ENCODE data around the gene TOR1B. TPM values are rescaled to one million over a fixed set of nuclear protein-coding genes. Genes with fewer than 3 reads are reported as not detected.
"Not testable (repeated sequence)": the region's sequence is repeated elsewhere in the genome, so short reads cannot be mapped to it uniquely, and the experiment has no call there.

The TOR1B gene
- total RNA-seq, 1 donor from 2014 or later: 21.9 TPM

DNA sequence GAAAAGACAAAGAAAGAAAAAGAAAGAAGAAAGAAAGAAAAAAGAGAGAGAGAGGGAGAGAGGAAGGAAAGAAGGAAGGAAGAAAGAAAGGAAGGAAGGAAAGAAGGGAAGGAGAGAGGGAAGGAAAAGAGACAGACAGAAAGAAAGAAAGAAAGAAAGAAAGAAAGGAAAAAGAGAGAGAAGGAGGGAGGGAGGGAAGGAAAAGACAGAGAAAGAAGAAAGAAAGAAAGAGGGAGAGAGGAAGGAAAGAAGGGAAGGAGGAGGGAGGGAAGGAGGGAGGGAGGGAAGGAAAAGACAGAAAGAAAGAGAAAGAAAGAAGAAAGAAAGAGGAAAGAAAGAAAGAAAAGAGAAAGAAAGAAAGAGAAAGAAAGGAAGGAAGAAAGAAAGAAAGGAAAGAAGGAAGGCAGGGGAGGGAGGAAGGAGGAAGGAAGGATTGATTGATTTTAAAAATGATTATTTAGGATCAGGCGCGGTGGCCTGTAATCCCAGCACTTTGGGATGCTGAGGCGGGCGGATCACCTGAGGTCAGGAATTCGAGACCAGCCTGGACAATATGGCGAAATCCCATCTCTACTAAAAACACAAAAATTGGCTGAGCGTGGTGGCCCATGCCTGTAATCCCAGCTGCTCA lies 23.3 kb upstream of the TOR1B start:
- peaks cover 16% of the 10 kb centered on the region for H3K4me1 Mint-ChIP-seq (ENCODE audit: low read depth)
- intact Hi-C loops (cut with micrococcal nuclease): loop anchor here (5.0 kb wide), 1 partner anchor 152 kb away; the partner anchor contains the start of gene NTMT1
- H3K27ac Mint-ChIP-seq: no peak overlapping the region
- no peaks in the 10 kb centered on the region for H3K36me3 Mint-ChIP-seq (ENCODE audit: low read depth)
- H3K9me3 Mint-ChIP-seq: no peaks in the 10 kb centered on the region
- no peak for DNase-seq (ENCODE audit: low spot score)
- no peak overlapping the region for H3K4me3 Mint-ChIP-seq
- H3K27me3 Mint-ChIP-seq (ENCODE audit: insufficient read depth): peaks cover 22% of the 10 kb centered on the region

DNA sequence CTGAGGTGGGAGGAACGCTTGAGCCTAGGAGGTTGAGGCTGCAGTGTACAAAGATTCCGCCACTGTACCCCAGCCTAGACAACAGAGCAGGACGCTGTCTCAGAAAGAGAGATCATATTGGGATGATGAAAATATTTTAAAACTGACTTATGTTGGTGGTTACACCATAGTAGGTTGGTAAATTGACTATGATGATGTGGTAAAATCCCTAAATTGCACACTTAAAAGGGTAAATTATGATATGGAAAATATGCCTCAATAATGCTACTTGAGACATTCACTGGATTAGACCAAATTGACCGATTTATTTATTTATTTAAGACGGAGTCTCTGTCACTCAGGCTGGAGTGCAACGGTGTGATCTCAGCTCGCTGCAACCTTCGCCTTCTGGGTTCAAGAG lies 21.9 kb upstream of the TOR1B start:
- Mint-ChIP-seq H3K27ac (no peak overlapping the region), H3K4me1 (ENCODE audit: low read depth) (peaks cover 16% of the 10 kb centered on the region), H3K27me3 (ENCODE audit: insufficient read depth) (peaks cover 19% of the 10 kb centered on the region), H3K36me3 (ENCODE audit: low read depth) (no peaks in the 10 kb centered on the region), H3K9me3 (no peaks in the 10 kb centered on the region), H3K4me3 (no peak overlapping the region)
- intact Hi-C loops (cut with micrococcal nuclease): loop anchor here (5.0 kb wide), 1 partner anchor 154 kb away; the partner anchor contains the start of gene NTMT1
- DNase-seq (ENCODE audit: low spot score): no peak

DNA sequence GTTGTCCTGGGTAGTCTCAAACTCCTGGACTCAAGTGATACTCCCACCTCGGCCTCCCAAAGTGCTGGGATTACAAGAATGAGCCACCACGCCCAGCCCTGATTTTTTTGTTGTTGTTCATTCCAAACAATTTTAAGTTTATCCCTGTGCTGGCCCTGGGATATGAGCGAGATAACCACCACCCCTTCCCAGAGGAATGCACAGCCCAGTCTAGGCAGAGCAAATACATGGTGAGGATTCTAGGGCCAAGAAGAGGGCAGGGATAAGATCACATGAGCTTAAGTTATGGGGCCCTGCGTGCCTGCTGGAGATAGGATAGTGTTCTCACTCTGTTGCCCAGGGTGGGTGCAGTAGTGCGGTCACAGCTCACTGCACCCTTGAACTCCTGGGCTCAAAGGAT lies 21.0 kb upstream of the TOR1B start:
- H3K4me1 Mint-ChIP-seq (ENCODE audit: low read depth): peaks cover 14% of the 10 kb centered on the region
- intact Hi-C loops (cut with micrococcal nuclease): loop anchor here (2.0 to 5.0 kb wide), 2 partner anchors 155 to 651 kb away; partner anchors contain the start of gene NTMT1

DNA sequence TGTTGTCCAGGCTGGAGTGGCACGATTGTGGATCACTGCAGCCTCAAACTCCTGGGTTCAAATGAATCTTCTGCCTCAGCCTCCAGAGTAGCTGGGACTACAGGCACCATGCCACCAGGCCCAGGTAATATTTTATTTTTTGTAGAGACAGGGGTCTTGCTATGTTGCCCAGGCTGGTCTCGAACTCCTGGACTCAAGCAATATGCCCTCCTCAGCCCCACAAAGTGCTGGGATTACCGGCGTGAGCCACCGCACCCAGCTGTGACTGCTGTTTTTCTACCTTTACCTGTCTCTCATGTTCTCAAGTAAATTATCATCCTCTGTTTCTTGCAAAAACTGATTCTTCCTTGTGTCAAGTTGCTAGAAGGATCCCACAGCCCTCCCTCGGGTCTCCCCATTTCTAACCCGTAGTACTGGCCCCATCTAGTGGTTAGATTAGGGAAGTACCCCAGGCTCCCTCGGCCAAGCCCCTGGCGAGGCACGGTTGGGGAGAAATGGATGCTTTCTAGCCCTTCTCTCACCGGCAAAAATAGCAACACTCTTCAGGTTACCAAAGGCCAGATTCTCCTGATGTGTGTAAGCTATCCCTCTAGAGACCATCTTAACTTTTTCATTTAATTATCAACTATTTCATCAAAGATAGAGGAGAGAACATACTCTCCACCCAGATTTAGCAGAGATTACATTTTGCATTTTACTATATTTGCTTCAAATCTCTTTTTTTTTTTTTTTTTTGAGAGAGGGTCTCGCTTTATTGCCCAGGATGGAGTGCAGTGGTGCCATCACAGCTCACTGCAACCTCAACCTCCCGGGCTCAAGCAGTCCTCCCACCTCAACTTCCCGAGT lies 19.2 kb upstream of the TOR1B start:
- intact Hi-C loops (cut with micrococcal nuclease): loop anchor here (1.0 to 5.0 kb wide), 6 partner anchors 46 to 653 kb away; partner anchors contain the start of genes ASB6 and NTMT1
- peaks cover 18% of the 10 kb centered on the region for H3K27me3 Mint-ChIP-seq (ENCODE audit: insufficient read depth)
- H3K4me3 Mint-ChIP-seq: no peak overlapping the region
- no peak overlapping the region for H3K27ac Mint-ChIP-seq
- no peaks in the 10 kb centered on the region for H3K9me3 Mint-ChIP-seq
- H3K4me1 Mint-ChIP-seq (ENCODE audit: low read depth): peaks cover 5% of the 10 kb centered on the region
- peak; percentile 68 for DNase-seq (ENCODE audit: low spot score)
- H3K36me3 Mint-ChIP-seq (ENCODE audit: low read depth): no peaks in the 10 kb centered on the region

More for the DNA sequence above, 21.0 kb upstream of the TOR1B start:
- Mint-ChIP-seq H3K4me3 (no peak overlapping the region), H3K36me3 (ENCODE audit: low read depth) (no peaks in the 10 kb centered on the region), H3K9me3 (no peaks in the 10 kb centered on the region), H3K27ac (no peak overlapping the region), H3K27me3 (ENCODE audit: insufficient read depth) (peaks cover 23% of the 10 kb centered on the region)
- DNase-seq (ENCODE audit: low spot score): no peak

DNA sequence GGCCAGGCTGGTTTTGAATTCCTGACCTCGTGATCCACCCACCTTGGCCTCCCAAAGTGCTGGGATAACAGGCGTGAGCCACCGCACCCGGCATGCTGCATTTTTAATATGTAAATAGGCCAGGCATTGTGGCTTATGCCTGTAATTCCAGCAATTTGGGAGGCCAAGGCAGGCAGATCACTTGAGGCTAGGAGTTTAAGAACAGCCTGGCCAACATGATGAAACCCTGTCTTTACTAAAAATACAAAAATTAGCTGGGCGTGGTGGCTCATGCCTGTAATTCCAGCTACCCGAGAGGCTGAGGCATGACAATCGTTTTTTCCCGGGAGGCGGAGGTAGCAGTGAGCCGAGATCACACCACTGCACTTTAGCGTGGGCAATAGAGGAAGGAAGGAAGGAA lies 18.0 kb upstream of the TOR1B start:
- H3K4me3 Mint-ChIP-seq; H3K4me1 Mint-ChIP-seq (ENCODE audit: low read depth); DNase-seq (ENCODE audit: low spot score); H3K27ac Mint-ChIP-seq; H3K36me3 Mint-ChIP-seq (ENCODE audit: low read depth); H3K9me3 Mint-ChIP-seq: not testable (repeated sequence)
- peaks cover 14% of the 10 kb centered on the region for H3K27me3 Mint-ChIP-seq (ENCODE audit: insufficient read depth)
- intact Hi-C loops (cut with micrococcal nuclease): loop anchor here (5.0 kb wide), 1 partner anchor 158 kb away; the partner anchor contains the start of gene NTMT1

DNA sequence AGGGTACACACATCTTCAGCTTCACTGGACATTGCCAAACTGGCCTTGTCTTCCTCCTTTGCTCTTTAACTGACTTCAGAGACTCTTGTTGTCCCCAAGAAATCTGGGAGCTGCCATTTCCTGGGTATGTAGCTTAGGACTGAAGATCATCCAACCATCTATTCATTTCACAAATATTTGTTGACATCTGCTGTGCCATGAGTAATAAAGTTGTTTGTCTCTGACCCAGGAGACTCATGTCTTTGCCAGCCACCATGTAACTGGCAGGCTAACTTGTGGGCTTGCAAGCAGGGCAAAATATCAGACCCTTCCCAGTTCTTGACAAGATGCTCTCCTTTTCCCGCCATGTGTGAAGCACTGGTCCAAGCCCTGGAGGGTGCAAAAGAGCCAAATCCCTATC lies 17.1 kb upstream of the TOR1B start:
- Mint-ChIP-seq H3K36me3 (ENCODE audit: low read depth) (no peaks in the 10 kb centered on the region), H3K27ac (no peak overlapping the region), H3K9me3 (no peaks in the 10 kb centered on the region), H3K27me3 (ENCODE audit: insufficient read depth) (peaks cover 15% of the 10 kb centered on the region), H3K4me1 (ENCODE audit: low read depth) (peaks cover 16% of the 10 kb centered on the region), H3K4me3 (no peak overlapping the region)
- DNase-seq (ENCODE audit: low spot score): no peak
- intact Hi-C loops (cut with micrococcal nuclease): no loop called here

DNA sequence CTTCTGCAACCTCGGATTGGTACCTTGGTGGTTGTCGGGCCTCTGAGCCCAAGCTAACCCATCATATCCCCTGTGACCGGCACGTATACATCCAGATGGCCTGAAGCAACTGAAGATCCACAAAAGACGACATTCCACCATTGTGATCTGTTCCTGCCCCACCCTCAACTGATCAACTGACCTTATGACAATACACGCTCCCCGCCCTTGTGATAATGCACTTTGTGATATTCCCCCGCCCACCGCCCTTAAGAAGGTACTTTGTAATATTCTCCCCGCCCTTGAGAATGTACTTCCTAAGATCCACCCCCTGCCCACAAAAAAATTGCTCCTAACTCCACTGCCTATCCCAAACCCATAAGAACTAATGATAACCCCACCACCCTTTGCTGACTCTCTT lies 16.5 kb upstream of the TOR1B start:
- Mint-ChIP-seq H3K4me1 (ENCODE audit: low read depth) (peaks cover 16% of the 10 kb centered on the region), H3K27ac (no peak overlapping the region), H3K36me3 (ENCODE audit: low read depth) (no peaks in the 10 kb centered on the region), H3K9me3 (no peaks in the 10 kb centered on the region), H3K27me3 (ENCODE audit: insufficient read depth) (peaks cover 15% of the 10 kb centered on the region), H3K4me3 (no peak overlapping the region)
- intact Hi-C loops (cut with micrococcal nuclease): no loop called here
- no peak for DNase-seq (ENCODE audit: low spot score)

DNA sequence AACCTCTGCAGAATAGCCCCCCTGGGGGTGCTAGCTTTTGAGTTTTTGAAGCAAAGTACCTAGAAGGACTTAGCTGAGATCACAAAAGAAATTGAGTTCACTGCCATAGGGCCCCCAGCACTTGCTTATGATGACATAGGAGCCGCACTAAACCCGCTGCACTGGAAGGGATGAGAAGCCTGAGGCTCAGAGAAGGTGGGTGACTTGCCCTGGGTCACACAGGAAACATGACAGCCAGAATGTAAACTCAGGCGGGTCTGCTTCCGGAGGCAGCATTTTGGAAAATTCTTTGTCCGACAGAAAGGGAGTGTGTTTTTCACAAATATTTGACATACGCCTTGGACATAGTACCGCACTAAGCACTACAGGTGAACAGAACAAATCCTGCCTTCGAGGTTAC lies 8.4 kb upstream of the TOR1B start:
- Mint-ChIP-seq H3K36me3 (ENCODE audit: low read depth) (no peaks in the 10 kb centered on the region), H3K27me3 (ENCODE audit: insufficient read depth) (peaks cover 10% of the 10 kb centered on the region), H3K4me3 (no peak overlapping the region), H3K9me3 (no peaks in the 10 kb centered on the region), H3K4me1 (ENCODE audit: low read depth) (peaks cover 11% of the 10 kb centered on the region), H3K27ac (no peak overlapping the region)
- DNase-seq (ENCODE audit: low spot score): no peak
- intact Hi-C loops (cut with micrococcal nuclease): no loop called here

DNA sequence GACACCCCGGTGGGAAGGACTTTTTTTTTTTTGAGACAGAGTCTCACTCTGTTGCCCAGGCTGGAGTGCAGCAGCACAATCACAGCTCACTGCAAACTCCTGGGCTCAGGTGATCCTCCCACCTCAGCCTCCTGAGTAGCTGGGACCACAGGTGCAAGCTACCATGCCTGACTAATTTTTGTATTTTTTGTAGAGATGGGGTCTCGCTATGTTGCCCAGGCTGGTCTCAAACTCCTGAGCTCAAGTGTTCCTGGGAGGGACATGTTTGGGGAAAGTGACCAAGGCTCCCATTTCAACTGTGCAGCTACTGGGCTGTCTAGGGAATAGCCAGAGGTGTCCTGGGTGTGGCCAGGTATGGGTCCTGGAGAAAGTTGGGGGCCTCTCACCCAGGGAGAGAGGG lies 7.0 kb upstream of the TOR1B start:
- H3K9me3 Mint-ChIP-seq; DNase-seq (ENCODE audit: low spot score); intact Hi-C loops (cut with micrococcal nuclease); H3K4me3 Mint-ChIP-seq; H3K36me3 Mint-ChIP-seq (ENCODE audit: low read depth); H3K4me1 Mint-ChIP-seq (ENCODE audit: low read depth); H3K27me3 Mint-ChIP-seq (ENCODE audit: insufficient read depth); H3K27ac Mint-ChIP-seq: not testable (repeated sequence)

DNA sequence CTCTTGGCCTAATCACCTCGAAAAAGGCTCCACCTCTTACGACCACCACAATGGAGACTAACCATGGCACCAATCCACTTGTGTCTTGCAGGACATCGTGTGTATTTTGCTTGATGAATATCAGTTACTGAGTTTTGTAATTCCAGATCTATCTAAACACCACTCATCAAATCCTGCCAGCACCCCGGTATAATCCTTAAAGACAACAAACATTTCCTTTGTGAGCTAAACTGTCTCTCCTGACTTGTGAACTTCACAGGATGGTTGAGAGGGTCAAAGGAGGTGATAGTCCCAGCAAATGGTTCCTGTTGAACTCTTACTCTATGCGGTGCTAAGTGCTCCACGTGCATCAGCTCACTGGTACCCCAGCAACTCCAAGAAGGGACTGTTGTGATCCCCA lies 4.0 kb upstream of the TOR1B start:
- Mint-ChIP-seq H3K36me3 (ENCODE audit: low read depth) (peaks cover 2% of the 10 kb centered on the region), H3K4me3 (no peak overlapping the region), H3K9me3 (no peaks in the 10 kb centered on the region), H3K4me1 (ENCODE audit: low read depth) (peaks cover 9% of the 10 kb centered on the region), H3K27me3 (ENCODE audit: insufficient read depth) (peaks cover 6% of the 10 kb centered on the region), H3K27ac (no peak overlapping the region)
- DNase-seq (ENCODE audit: low spot score): no peak
- intact Hi-C loops (cut with micrococcal nuclease): no loop called here

DNA sequence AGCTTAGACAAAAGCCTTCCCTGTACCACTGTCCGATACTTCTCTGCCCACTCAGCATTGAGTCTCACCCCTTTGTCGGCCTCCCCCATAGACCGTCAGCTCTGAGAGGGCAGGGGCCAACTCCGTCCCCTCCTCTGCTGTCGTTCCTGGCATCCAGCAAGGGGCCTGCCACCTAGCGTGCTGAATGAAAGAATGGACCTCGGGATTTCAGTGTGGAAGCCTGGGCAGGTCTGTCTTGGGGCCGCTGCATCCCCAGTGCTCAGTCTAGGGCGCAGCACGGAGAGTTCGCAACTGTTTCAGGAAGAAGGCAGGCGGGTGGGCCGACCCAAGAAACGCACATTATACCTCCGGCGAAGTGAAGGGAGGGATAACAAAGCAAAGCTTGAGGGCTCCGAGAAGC lies 1.5 kb upstream of the TOR1B start:
- H3K9me3 Mint-ChIP-seq: no peaks in the 10 kb centered on the region
- intact Hi-C loops (cut with micrococcal nuclease): loop anchor here (5.0 kb wide), 2 partner anchors 664 to 1429 kb away; partner anchors contain the start of gene URM1
- DNase-seq (ENCODE audit: low spot score): no peak
- no peaks in the 10 kb centered on the region for H3K27me3 Mint-ChIP-seq (ENCODE audit: insufficient read depth)
- H3K4me3 Mint-ChIP-seq: peak overlapping the region; percentile 29
- peaks cover 24% of the 10 kb centered on the region for H3K4me1 Mint-ChIP-seq (ENCODE audit: low read depth)
- H3K27ac Mint-ChIP-seq: no peak overlapping the region
- peaks cover 16% of the 10 kb centered on the region for H3K36me3 Mint-ChIP-seq (ENCODE audit: low read depth)

DNA sequence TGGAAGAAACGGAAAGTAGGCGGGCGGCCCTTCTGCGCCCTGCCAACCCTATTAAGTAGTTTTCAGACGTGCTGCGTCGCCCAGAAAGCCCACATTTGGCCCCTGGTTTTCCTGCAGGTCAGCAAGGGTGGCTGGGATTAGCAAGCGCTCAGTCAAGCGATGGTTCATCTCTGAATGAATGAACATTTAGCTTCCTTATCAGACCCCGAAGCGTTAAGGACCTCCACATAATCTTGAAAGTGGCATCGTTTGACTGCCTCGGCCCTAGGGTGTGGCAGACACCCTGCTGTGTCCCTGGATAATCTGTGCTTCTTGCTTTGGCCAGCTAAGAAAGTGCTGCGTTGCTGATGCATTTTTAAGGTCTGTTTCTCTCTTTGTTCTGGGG lies 684 bp downstream of the TOR1B start:
- peaks cover 29% of the 10 kb centered on the region for H3K36me3 Mint-ChIP-seq (ENCODE audit: low read depth)
- no peaks in the 10 kb centered on the region for H3K27me3 Mint-ChIP-seq (ENCODE audit: insufficient read depth)
- H3K27ac Mint-ChIP-seq: peak overlapping the region; percentile 68
- no peak for DNase-seq (ENCODE audit: low spot score)
- peaks cover 31% of the 10 kb centered on the region for H3K4me1 Mint-ChIP-seq (ENCODE audit: low read depth)
- H3K9me3 Mint-ChIP-seq: no peaks in the 10 kb centered on the region
- intact Hi-C loops (cut with micrococcal nuclease): loop anchor here (1.0 to 5.0 kb wide), 5 partner anchors 21 to 1431 kb away; partner anchors contain the start of genes C9orf78, TOR1A, URM1 and USP20
- peak overlapping the region; percentile 90 for H3K4me3 Mint-ChIP-seq

DNA sequence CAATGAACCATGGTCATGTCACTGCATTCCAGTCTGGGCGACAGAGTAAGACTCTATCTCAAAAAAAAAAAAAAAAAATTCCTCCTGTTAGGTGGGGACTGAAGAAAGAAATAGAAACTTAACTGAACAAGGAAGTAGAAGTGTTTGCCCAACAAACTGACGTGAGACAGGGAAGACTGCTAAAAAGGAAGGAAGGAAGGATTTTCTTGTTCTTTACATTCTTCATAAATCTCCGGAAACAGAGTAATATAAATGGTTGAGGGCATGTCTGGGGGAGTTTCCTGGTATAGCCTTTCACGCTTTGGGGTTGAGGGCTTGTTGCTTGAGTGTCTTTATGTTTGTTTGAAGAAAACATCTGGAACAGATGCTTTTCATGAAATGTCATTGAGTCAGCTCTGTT lies 3.1 kb downstream of the TOR1B start:
- Mint-ChIP-seq H3K4me1 (ENCODE audit: low read depth) (peaks cover 34% of the 10 kb centered on the region), H3K27ac (no peak overlapping the region), H3K9me3 (no peaks in the 10 kb centered on the region), H3K4me3 (no peak overlapping the region), H3K27me3 (ENCODE audit: insufficient read depth) (no peaks in the 10 kb centered on the region), H3K36me3 (ENCODE audit: low read depth) (peaks cover 47% of the 10 kb centered on the region)
- intact Hi-C loops (cut with micrococcal nuclease): no loop called here
- DNase-seq (ENCODE audit: low spot score): no peak
